NB4 (cell line): ENCODE measurements around the gene CNTD1.

ENCODE experiments used
- MYC ChIP-seq: IDR thresholded peaks from 2 replicates; pipeline ENCODE4 v1.6.1; 2011; ENCODE audit warnings: low read depth, low read length
- POLR2A ChIP-seq: IDR thresholded peaks from 2 replicates; pipeline ENCODE4 v1.6.1; 2011; ENCODE audit warnings: mild to moderate bottlenecking; ENCODE audit not compliant: insufficient read length; ENCODE audit errors: extremely low read depth
- TF ChIP-seq, protein P1 (sequence below): IDR thresholded peaks from one replicate; pipeline ENCODE4 v1.5.1; 2012; ENCODE audit warnings: low read depth, low read length

DNA sequence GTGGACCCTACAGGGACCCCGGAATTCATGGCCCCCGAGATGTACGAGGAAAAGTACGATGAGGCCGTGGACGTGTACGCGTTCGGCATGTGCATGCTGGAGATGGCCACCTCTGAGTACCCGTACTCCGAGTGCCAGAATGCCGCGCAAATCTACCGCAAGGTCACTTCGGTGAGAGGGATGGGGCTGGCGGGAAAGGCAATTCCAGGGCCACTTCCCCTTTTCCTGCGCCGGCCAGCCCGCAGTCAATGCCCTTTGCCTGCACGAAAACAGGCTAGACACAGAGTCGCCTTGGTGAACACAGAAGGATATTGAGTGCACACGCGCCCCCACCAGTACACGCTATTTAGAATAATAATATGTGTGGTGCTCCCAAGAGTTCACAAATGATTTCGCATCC lies 14.3 kb upstream of the CNTD1 start:
- TF ChIP-seq, protein P1, sequence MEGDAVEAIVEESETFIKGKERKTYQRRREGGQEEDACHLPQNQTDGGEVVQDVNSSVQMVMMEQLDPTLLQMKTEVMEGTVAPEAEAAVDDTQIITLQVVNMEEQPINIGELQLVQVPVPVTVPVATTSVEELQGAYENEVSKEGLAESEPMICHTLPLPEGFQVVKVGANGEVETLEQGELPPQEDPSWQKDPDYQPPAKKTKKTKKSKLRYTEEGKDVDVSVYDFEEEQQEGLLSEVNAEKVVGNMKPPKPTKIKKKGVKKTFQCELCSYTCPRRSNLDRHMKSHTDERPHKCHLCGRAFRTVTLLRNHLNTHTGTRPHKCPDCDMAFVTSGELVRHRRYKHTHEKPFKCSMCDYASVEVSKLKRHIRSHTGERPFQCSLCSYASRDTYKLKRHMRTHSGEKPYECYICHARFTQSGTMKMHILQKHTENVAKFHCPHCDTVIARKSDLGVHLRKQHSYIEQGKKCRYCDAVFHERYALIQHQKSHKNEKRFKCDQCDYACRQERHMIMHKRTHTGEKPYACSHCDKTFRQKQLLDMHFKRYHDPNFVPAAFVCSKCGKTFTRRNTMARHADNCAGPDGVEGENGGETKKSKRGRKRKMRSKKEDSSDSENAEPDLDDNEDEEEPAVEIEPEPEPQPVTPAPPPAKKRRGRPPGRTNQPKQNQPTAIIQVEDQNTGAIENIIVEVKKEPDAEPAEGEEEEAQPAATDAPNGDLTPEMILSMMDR, result no peak
- no peak for TF ChIP-seq POLR2A
- TF ChIP-seq MYC, result no peak
